H9 (cell line): ENCODE results near the gene ACOXL. TPM values are rescaled to one million over a fixed set of nuclear protein-coding genes. Genes with fewer than 3 reads are reported as not detected.

ENCODE experiments used
- DNase-seq: peaks from one replicate; pipeline ENCODE4 v3.0.0-alpha.2; 2017
- H2AFZ ChIP-seq: one replicate; pipeline ENCODE4 v1.6.1; 2013; ENCODE audit warnings: mild to moderate bottlenecking, low read length, control low read depth, moderate library complexity
- H2AK5ac ChIP-seq: 2 replicates; pipeline ENCODE4 v1.6.1; 2013; ENCODE audit warnings: low read length, control low read depth, mixed read lengths; ENCODE audit not compliant: insufficient read length
- H2BK120ac ChIP-seq: one replicate; pipeline ENCODE4 v1.6.1; 2013; ENCODE audit warnings: low read depth, mild to moderate bottlenecking, low read length, control low read depth, inconsistent platforms; ENCODE audit not compliant: poor library complexity, severe bottlenecking
- H2BK12ac ChIP-seq: 2 replicates; pipeline ENCODE4 v1.6.1; 2013; ENCODE audit warnings: low read length, control low read depth, mixed read lengths, low read depth; ENCODE audit not compliant: insufficient read length
- H2BK15ac ChIP-seq: 2 replicates; pipeline ENCODE4 v1.6.1; 2013; ENCODE audit warnings: low read depth, low read length, control low read depth
- H2BK20ac ChIP-seq: one replicate; pipeline ENCODE4 v1.6.1; 2013; ENCODE audit warnings: low read depth, mild to moderate bottlenecking, low read length, control low read depth, inconsistent platforms; ENCODE audit not compliant: poor library complexity, severe bottlenecking
- H2BK5ac ChIP-seq: 2 replicates; pipeline ENCODE4 v1.6.1; 2013; ENCODE audit warnings: low read length, control low read depth, mixed read lengths; ENCODE audit not compliant: insufficient read length
- H3K14ac ChIP-seq: 2 replicates; pipeline ENCODE4 v1.6.1; 2013; ENCODE audit warnings: low read length, control low read depth; ENCODE audit not compliant: insufficient read depth
- H3K18ac ChIP-seq: 2 replicates; pipeline ENCODE4 v1.6.1; 2013; ENCODE audit warnings: low read depth, mild to moderate bottlenecking, mixed read lengths, low read length, control low read depth; ENCODE audit not compliant: insufficient read length
- H3K23ac ChIP-seq: 2 replicates; pipeline ENCODE4 v1.6.1; 2013; ENCODE audit warnings: low read length, control low read depth, mixed read lengths, low read depth; ENCODE audit not compliant: insufficient read length
- H3K23me2 ChIP-seq: 2 replicates; pipeline ENCODE4 v1.6.1; 2013; ENCODE audit warnings: low read depth, mild to moderate bottlenecking, mixed read lengths, low read length, control low read depth; ENCODE audit not compliant: insufficient read length, poor library complexity, severe bottlenecking
- H3K27ac ChIP-seq: 2 replicates; pipeline ENCODE4 v1.5.1; 2013; ENCODE audit warnings: low read length, control low read depth, mixed read lengths, low read depth; ENCODE audit not compliant: insufficient read length
- H3K27me3 ChIP-seq: 2 replicates; pipeline ENCODE4 v1.6.1; 2013; ENCODE audit warnings: low read length, control low read depth, inconsistent platforms; ENCODE audit not compliant: insufficient read depth
- H3K4ac ChIP-seq: 2 replicates; pipeline ENCODE4 v1.6.1; 2013; ENCODE audit warnings: low read depth, mild to moderate bottlenecking, control low read depth, inconsistent platforms, low read length, moderate library complexity
- H3K4me1 ChIP-seq: 2 replicates; pipeline ENCODE4 v1.6.1; 2013; ENCODE audit warnings: low read length, control low read depth, inconsistent platforms; ENCODE audit not compliant: insufficient read depth
- H3K4me2 ChIP-seq: 2 replicates; pipeline ENCODE4 v1.6.1; 2013; ENCODE audit warnings: low read length, control low read depth, mixed read lengths; ENCODE audit not compliant: insufficient read length, insufficient read depth
- H3K56ac ChIP-seq: 2 replicates; pipeline ENCODE4 v1.6.1; 2013; ENCODE audit warnings: low read depth, mild to moderate bottlenecking, mixed read lengths, low read length, control low read depth; ENCODE audit not compliant: insufficient read length
- H3K79me1 ChIP-seq: 2 replicates; pipeline ENCODE4 v1.6.1; 2013; ENCODE audit warnings: low read depth, mild to moderate bottlenecking, moderate library complexity, low read length, control low read depth, inconsistent platforms; ENCODE audit not compliant: insufficient read depth, poor library complexity, severe bottlenecking
- H3K79me2 ChIP-seq: 2 replicates; pipeline ENCODE4 v1.6.1; 2013; ENCODE audit warnings: low read length, control low read depth, inconsistent platforms; ENCODE audit not compliant: insufficient read depth
- H3K9ac ChIP-seq: 2 replicates; pipeline ENCODE4 v1.6.1; 2013; ENCODE audit warnings: low read length, control low read depth, mixed read lengths; ENCODE audit not compliant: insufficient read length; ENCODE audit errors: extremely low read depth
- H3K9me3 ChIP-seq: one replicate; pipeline ENCODE4 v1.6.1; 2013; ENCODE audit warnings: low read depth, low read length, inconsistent platforms; ENCODE audit not compliant: control insufficient read depth
- H3T11ph ChIP-seq: one replicate; pipeline ENCODE4 v1.6.1; 2013; ENCODE audit warnings: mild to moderate bottlenecking, low read length, control low read depth, inconsistent platforms
- H4K20me1 ChIP-seq: one replicate; pipeline ENCODE4 v1.6.1; 2013; ENCODE audit not compliant: control insufficient read depth, insufficient read length, insufficient read depth
- H4K5ac ChIP-seq: 2 replicates; pipeline ENCODE4 v1.6.1; 2013; ENCODE audit warnings: low read depth, mild to moderate bottlenecking, mixed read lengths, low read length, control low read depth; ENCODE audit not compliant: insufficient read length
- H4K8ac ChIP-seq: replicated peaks from 2 replicates; pipeline ENCODE4 v1.6.1; 2013; ENCODE audit warnings: low read length, control low read depth, mixed read lengths, low read depth; ENCODE audit not compliant: insufficient read length
- H4K91ac ChIP-seq: 2 replicates; pipeline ENCODE4 v1.6.1; 2013; ENCODE audit warnings: low read depth, mild to moderate bottlenecking, moderate library complexity, mixed read lengths, low read length, control low read depth; ENCODE audit not compliant: insufficient read length
- H3K27ac Mint-ChIP-seq, 3 experiments: 2 replicates in 2 of 3; 3 replicates in 1 of 3; pipeline ENCODE4 v1.8.0; 2020 to 2021; ENCODE audit warnings: mixed read lengths in 3 of 3, mild to moderate bottlenecking in 1 of 3, moderate library complexity in 1 of 3
- H3K27me3 Mint-ChIP-seq: 2 replicates; pipeline ENCODE4 v1.8.0; 2021; ENCODE audit warnings: low read depth, mild to moderate bottlenecking, moderate library complexity, mixed read lengths
- H3K36me3 Mint-ChIP-seq, 3 experiments: 2 replicates in 2 of 3; 3 replicates in 1 of 3; pipeline ENCODE4 v1.8.0; 2020 to 2021; ENCODE audit warnings: low read depth in 3 of 3, mixed read lengths in 3 of 3; ENCODE audit not compliant: insufficient read depth in 1 of 3
- H3K4me1 Mint-ChIP-seq, 2 experiments: 2 replicates each; pipeline ENCODE4 v1.8.0; 2020; ENCODE audit warnings: mixed read lengths in 2 of 2
- H3K4me3 Mint-ChIP-seq, 2 experiments: 2 replicates in 1 of 2; 3 replicates in 1 of 2; pipeline ENCODE4 v1.8.0; 2020 to 2021; ENCODE audit warnings: mild to moderate bottlenecking in 2 of 2, mixed read lengths in 2 of 2, moderate library complexity in 1 of 2
- H3K9me3 Mint-ChIP-seq, 2 experiments: 2 replicates in 1 of 2; 3 replicates in 1 of 2; pipeline ENCODE4 v1.8.0; 2020; ENCODE audit warnings: mild to moderate bottlenecking in 2 of 2, mixed read lengths in 2 of 2, moderate library complexity in 1 of 2
- CTCF ChIP-seq: fragments of 200-600 bp; sonication (generic); conservative IDR thresholded peaks from 3 replicates; pipeline ENCODE4 v1.8.0; 2021; ENCODE audit warnings: antibody characterized with exemption, mild to moderate bottlenecking
- WGBS: extraction: QIAGEN DNeasy Blood & Tissue Kit; methylation state at CpG from one replicate; pipeline ENCODE4 v1.1.7; 2013; ENCODE audit warnings: missing lambda C conversion rate, low lambda C conversion rate, mixed read lengths; ENCODE audit not compliant: insufficient read length; ENCODE audit errors: extremely low coverage; 5-methylcytosine and 5-hydroxymethylcytosine counted together
- total RNA-seq: library from RNA; stranded (reverse); gene quantifications from 2 replicates; pipeline ENCODE4 v1.2.1, GENCODE V29; 2021

The ACOXL gene
- total RNA-seq, 1 experiment from 2014 or later = 37.6 TPM

GRCh38 chr2:111140815-111141214 lies 408.4 kb downstream of the ACOXL start:
- no peak for DNase-seq
- Histone ChIP-seq H3K9ac (no peak overlapping the region), H3K9me3 (no peaks in the 10 kb centered on the region), H4K91ac (no peak overlapping the region), H4K20me1 (no peaks in the 10 kb centered on the region), H3K56ac (no peak overlapping the region), H3T11ph (no peak overlapping the region), H2BK12ac (no peak overlapping the region), H2AK5ac (no peak overlapping the region), H3K79me1 (no peaks in the 10 kb centered on the region), H3K4me1 (no peaks in the 10 kb centered on the region), H4K8ac (no peak overlapping the region), H3K27me3 (no peaks in the 10 kb centered on the region), H3K4ac (no peak overlapping the region), H2AFZ (no peak overlapping the region), H2BK15ac (no peak overlapping the region), H3K18ac (no peak overlapping the region), H3K14ac (no peak overlapping the region), H3K79me2 (no peaks in the 10 kb centered on the region; the same call in 1 of the 2 replicates), H3K27ac (no peak overlapping the region), H3K23ac (no peak overlapping the region), H3K4me2 (no peak overlapping the region), H3K23me2 (no peaks in the 10 kb centered on the region), H2BK20ac (no peak overlapping the region), H2BK5ac (no peak overlapping the region), H2BK120ac (no peak overlapping the region), H4K5ac (no peak overlapping the region)
- H3K27me3 Mint-ChIP-seq = no peaks in the 10 kb centered on the region
- H3K4me3 Mint-ChIP-seq = no peak overlapping the region
- no peak overlapping the region for H3K27ac Mint-ChIP-seq
- H3K36me3 Mint-ChIP-seq = peaks cover 24 to 68% (median 45%) of the 10 kb centered on the region in 3 experiments
- H3K9me3 Mint-ChIP-seq = no peaks in the 10 kb centered on the region
- WGBS = no CpG with 5 or more reads among the region's 4 CpGs
- H3K4me1 Mint-ChIP-seq = peaks cover 7 to 10% of the 10 kb centered on the region in 2 experiments
- no peak for TF ChIP-seq CTCF
